GM12878 (cell line): ENCODE measurements around the gene MFNG. TPM values are rescaled to one million over a fixed set of nuclear protein-coding genes. Genes with fewer than 3 reads are reported as not detected.

ENCODE experiments used
- BCL3 ChIP-seq: IDR thresholded peaks from 2 replicates; pipeline ENCODE4 v1.6.1; 2011; ENCODE audit warnings: borderline replicate concordance, low read depth, mild to moderate bottlenecking, moderate library complexity, low read length; ENCODE audit not compliant: insufficient read depth, poor library complexity, severe bottlenecking
- EP300 ChIP-seq, 2 experiments: fragments of 150-350 bp in 1 of 2; IDR thresholded peaks; 2 replicates each; pipeline ENCODE4 v1.6.1; 2011 to 2012; ENCODE audit warnings: low read depth in 2 of 2, low read length in 2 of 2, borderline replicate concordance in 1 of 2, improper control_type of control experiment in 1 of 2, inconsistent platforms in 1 of 2; ENCODE audit not compliant: control insufficient read depth in 1 of 2
- MAX ChIP-seq: IDR thresholded peaks from 2 replicates; pipeline ENCODE4 v1.6.1; 2012; ENCODE audit warnings: low read depth, low read length, improper control_type of control experiment
- NBN ChIP-seq: fragments of 450-650 bp; IDR thresholded peaks from 2 replicates; pipeline ENCODE4 v1.6.1; 2016
- PAX5 ChIP-seq: IDR thresholded peaks from 2 replicates; pipeline ENCODE4 v1.6.1; 2011; ENCODE audit warnings: low read depth, low read length, borderline replicate concordance
- SREBF2 ChIP-seq: IDR thresholded peaks from 2 replicates; pipeline ENCODE4 v1.6.1; 2012; ENCODE audit warnings: mild to moderate bottlenecking, low read length
- USF1 ChIP-seq: IDR thresholded peaks from 2 replicates; pipeline ENCODE4 v1.6.1; 2011; ENCODE audit warnings: borderline replicate concordance, low read depth, mild to moderate bottlenecking, moderate library complexity, mixed read lengths, low read length; ENCODE audit not compliant: insufficient read depth; ENCODE audit errors: extremely low read length
- polyA plus RNA-seq, 11 experiments: library from polyadenylated mRNA; depleted of rRNA in 4 of 11; unstranded in 6 of 11; stranded (reverse) in 5 of 11; fragments of >200 nt; fragmentation: Nextera tagmentation in 4 of 11; fragmentation: Illumina TruSeq in 1 of 11; extraction: Ambion mirVana in 4 of 11; extraction: Trizol in 1 of 11; gene quantifications; 1 replicate in 1 of 11; 2 replicates in 10 of 11; pipeline versions ENCODE4 v1.2.1 to v1.2.3, GENCODE V29; 2011 to 2016; ENCODE audit warnings: inconsistent platforms in 2 of 11, missing spikeins in 2 of 11, low read depth in 1 of 11
- total RNA-seq, 4 experiments: library from RNA; depleted of rRNA in 3 of 4; stranded (reverse); fragments of >200 nt in 3 of 4; fragmentation: Illumina TruSeq in 1 of 4; extraction: Trizol in 1 of 4; gene quantifications; 2 replicates each; pipeline versions ENCODE4 v1.2.1 to v1.2.3, GENCODE V29; 2013 to 2021
- TF ChIP-seq, protein P1 (sequence below): fragments of 450-650 bp; IDR thresholded peaks from 2 replicates; pipeline ENCODE4 v1.6.1; 2017; ENCODE audit warnings: borderline replicate concordance
- TF ChIP-seq, protein P2 (sequence below): fragments of 450-650 bp; formaldehyde crosslinking; IDR thresholded peaks from 2 replicates; pipeline ENCODE4 v1.5.0; 2022; ENCODE audit warnings: mild to moderate bottlenecking, missing genetic modification characterization

The MFNG gene
- total and polyA plus RNA-seq, 10 of the 15 experiments (the other 5 are each of a cell fraction or from before 2014, with no cell fraction given), result 11.5 to 117 (median 68.5) TPM

DNA sequence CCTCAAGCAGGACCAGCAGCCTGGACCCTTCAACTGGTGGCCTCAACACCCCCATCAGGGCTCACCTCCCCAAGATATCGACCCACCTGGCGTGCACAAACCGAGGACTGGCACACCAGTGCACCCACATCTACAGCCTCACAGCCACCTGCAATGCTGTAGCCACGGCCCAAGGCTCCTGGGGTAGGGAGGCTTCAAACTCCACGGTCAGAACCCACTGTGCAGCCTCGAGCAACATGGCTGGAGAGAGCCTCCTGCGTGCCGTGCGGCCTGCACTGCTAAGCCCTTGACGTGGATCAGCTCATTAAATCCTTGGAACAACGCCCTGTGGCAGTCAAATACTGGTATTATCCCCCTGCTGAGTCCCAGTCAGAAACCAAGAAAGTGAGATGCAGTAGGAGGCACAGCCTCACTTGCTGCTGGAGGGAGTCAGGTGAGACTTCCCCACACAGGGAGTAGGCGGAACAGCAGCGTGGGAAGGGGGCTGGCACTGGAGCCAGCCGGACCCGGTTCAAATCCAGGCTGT, 28.4 kb upstream of the MFNG start (continued):
- TF ChIP-seq, protein P1, sequence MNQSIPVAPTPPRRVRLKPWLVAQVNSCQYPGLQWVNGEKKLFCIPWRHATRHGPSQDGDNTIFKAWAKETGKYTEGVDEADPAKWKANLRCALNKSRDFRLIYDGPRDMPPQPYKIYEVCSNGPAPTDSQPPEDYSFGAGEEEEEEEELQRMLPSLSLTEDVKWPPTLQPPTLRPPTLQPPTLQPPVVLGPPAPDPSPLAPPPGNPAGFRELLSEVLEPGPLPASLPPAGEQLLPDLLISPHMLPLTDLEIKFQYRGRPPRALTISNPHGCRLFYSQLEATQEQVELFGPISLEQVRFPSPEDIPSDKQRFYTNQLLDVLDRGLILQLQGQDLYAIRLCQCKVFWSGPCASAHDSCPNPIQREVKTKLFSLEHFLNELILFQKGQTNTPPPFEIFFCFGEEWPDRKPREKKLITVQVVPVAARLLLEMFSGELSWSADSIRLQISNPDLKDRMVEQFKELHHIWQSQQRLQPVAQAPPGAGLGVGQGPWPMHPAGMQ, result no peak
- no peak for TF ChIP-seq BCL3
- TF ChIP-seq PAX5, result no peak
- no peak for TF ChIP-seq SREBF2
- TF ChIP-seq MAX, result no peak
- TF ChIP-seq, protein P2, sequence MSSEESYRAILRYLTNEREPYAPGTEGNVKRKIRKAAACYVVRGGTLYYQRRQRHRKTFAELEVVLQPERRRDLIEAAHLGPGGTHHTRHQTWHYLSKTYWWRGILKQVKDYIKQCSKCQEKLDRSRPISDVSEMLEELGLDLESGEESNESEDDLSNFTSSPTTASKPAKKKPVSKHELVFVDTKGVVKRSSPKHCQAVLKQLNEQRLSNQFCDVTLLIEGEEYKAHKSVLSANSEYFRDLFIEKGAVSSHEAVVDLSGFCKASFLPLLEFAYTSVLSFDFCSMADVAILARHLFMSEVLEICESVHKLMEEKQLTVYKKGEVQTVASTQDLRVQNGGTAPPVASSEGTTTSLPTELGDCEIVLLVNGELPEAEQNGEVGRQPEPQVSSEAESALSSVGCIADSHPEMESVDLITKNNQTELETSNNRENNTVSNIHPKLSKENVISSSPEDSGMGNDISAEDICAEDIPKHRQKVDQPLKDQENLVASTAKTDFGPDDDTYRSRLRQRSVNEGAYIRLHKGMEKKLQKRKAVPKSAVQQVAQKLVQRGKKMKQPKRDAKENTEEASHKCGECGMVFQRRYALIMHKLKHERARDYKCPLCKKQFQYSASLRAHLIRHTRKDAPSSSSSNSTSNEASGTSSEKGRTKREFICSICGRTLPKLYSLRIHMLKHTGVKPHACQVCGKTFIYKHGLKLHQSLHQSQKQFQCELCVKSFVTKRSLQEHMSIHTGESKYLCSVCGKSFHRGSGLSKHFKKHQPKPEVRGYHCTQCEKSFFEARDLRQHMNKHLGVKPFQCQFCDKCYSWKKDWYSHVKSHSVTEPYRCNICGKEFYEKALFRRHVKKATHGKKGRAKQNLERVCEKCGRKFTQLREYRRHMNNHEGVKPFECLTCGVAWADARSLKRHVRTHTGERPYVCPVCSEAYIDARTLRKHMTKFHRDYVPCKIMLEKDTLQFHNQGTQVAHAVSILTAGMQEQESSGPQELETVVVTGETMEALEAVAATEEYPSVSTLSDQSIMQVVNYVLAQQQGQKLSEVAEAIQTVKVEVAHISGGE (CRISPR knock-in tag), result no peak
- TF ChIP-seq EP300 (IDR thresholded peaks at IDR 0.05; ENCODE audit: borderline replicate concordance in 1 of 2, control insufficient read depth in 1 of 2, low read depth in 2 of 2, low read length in 2 of 2), result no peak
- no peak for TF ChIP-seq NBN
- TF ChIP-seq USF1, result no peak
- TF ChIP-seq, all 136 proteins: peak for 0
